PC-3 (cell line): ENCODE data around the gene LIPT2. TPM values are rescaled to one million over a fixed set of nuclear protein-coding genes. Genes with fewer than 3 reads are reported as not detected.

ENCODE experiments used
- ATAC-seq: fragments of 200-7000 bp; cut with Tn5 transposase; 2 replicates; pipeline ENCODE4 v1.9.1; 2020; ENCODE audit warnings: mild to moderate bottlenecking, moderate library complexity
- BruUV-seq: library from RNA; stranded (reverse); fragments of 400-500 nt; replicated peaks from 2 replicates; lab custom pipeline; 2021; lab: Mats Ljungman, UMichigan
- CTCF ChIA-PET: fragments of 300-600 bp; sonication (Branson Sonifier 250); formaldehyde crosslinking; loops from one replicate; lab custom pipeline; 2022; ENCODE audit warnings: antibody characterized with exemption; lab: Charles Lee
- POLR2A ChIA-PET: fragments of 300-600 bp; sonication (Branson Sonifier 250); formaldehyde crosslinking; loops from one replicate; lab custom pipeline; 2022; ENCODE audit warnings: antibody characterized with exemption; ENCODE audit not compliant: unreplicated experiment; lab: Charles Lee
- DNase-seq: peaks from one replicate; pipeline ENCODE4 v3.0.0-alpha.2; 2015
- H2AFZ ChIP-seq: fragments of 300-600 bp; sonication (generic); 2 replicates; pipeline ENCODE4 v1.6.0; 2016; ENCODE audit warnings: antibody characterized with exemption, low read length
- H3F3A ChIP-seq: fragments of 300-600 bp; sonication (generic); one replicate; pipeline ENCODE4 v1.6.0; 2017; ENCODE audit warnings: antibody characterized with exemption, low read length, control low read depth, mild to moderate bottlenecking; ENCODE audit not compliant: unreplicated experiment
- H3K27ac ChIP-seq: fragments of 300-600 bp; sonication (generic); 2 replicates; pipeline ENCODE4 v1.5.1; 2016; ENCODE audit warnings: mild to moderate bottlenecking, low read length
- H3K27me3 ChIP-seq: fragments of 300-600 bp; sonication (generic); 2 replicates; pipeline ENCODE4 v1.6.1; 2016; ENCODE audit warnings: low read length, mixed read lengths
- H3K36me3 ChIP-seq: fragments of 300-600 bp; sonication (generic); 2 replicates; pipeline ENCODE4 v1.6.1; 2016; ENCODE audit warnings: low read depth, mixed run types, low read length, mixed read lengths
- H3K4me1 ChIP-seq: fragments of 300-600 bp; sonication (generic); 2 replicates; pipeline ENCODE4 v1.5.1; 2016; ENCODE audit warnings: low read length; ENCODE audit not compliant: insufficient read depth
- H3K4me2 ChIP-seq: fragments of 300-600 bp; sonication (generic); 2 replicates; pipeline ENCODE4 v1.6.0; 2016; ENCODE audit warnings: low read length
- H3K4me3 ChIP-seq: fragments of 300-600 bp; sonication (generic); 2 replicates; pipeline ENCODE4 v1.5.1; 2016; ENCODE audit warnings: mild to moderate bottlenecking, low read length, mixed read lengths
- H3K79me2 ChIP-seq: fragments of 300-600 bp; sonication (generic); 2 replicates; pipeline ENCODE4 v1.6.1; 2017; ENCODE audit warnings: low read length, mixed read lengths
- H3K9ac ChIP-seq: fragments of 300-600 bp; sonication (generic); 2 replicates; pipeline ENCODE4 v1.6.0; 2016; ENCODE audit warnings: mild to moderate bottlenecking, low read length
- H3K9me2 ChIP-seq: fragments of 300-600 bp; sonication (generic); replicated peaks from 2 replicates; pipeline ENCODE4 v1.6.1; 2016; ENCODE audit warnings: mixed run types, low read length, mixed read lengths
- H3K9me3 ChIP-seq: fragments of 300-600 bp; sonication (generic); 2 replicates; pipeline ENCODE4 v1.6.1; 2016; ENCODE audit warnings: low read length, mixed read lengths
- H4K20me1 ChIP-seq: fragments of 300-600 bp; sonication (generic); 2 replicates; pipeline ENCODE4 v1.6.1; 2016; ENCODE audit warnings: low read length, mixed read lengths
- CTCF ChIP-seq: fragments of 300-600 bp; sonication (generic); conservative IDR thresholded peaks from 2 replicates; pipeline ENCODE4 v1.5.1; 2017; ENCODE audit warnings: antibody characterized with exemption, low read depth, mild to moderate bottlenecking, low read length
- EZH2 ChIP-seq: fragments of 300-600 bp; sonication (generic); IDR thresholded peaks from one replicate; pipeline ENCODE4 v1.6.1; 2017; ENCODE audit warnings: antibody characterized with exemption, mild to moderate bottlenecking, low read length; ENCODE audit not compliant: unreplicated experiment
- EZH2phosphoT487 ChIP-seq: fragments of 300-600 bp; sonication (generic); IDR thresholded peaks from 2 replicates; pipeline ENCODE4 v1.6.1; 2018; ENCODE audit warnings: mild to moderate bottlenecking, antibody characterized with exemption, low read length, borderline replicate concordance
- intact Hi-C: fragments of 100-400 bp; cut with micrococcal nuclease; formaldehyde crosslinking; loops from 2 replicates; pipeline ENCODE4 v1.9.0; 2023
- total RNA-seq: library from RNA; depleted of rRNA; stranded (reverse); fragments of >200 nt; gene quantifications from 2 replicates; pipeline ENCODE4 v1.2.3, GENCODE V29; 2014

LIPT2 gene
- total RNA-seq, 1 experiment from 2014 or later = 11.3 TPM

- BruUV-seq = no TSS peak
Measured at GRCh38 chr11:74457356-74457755, 36.2 kb downstream of the LIPT2 start.

DNA sequence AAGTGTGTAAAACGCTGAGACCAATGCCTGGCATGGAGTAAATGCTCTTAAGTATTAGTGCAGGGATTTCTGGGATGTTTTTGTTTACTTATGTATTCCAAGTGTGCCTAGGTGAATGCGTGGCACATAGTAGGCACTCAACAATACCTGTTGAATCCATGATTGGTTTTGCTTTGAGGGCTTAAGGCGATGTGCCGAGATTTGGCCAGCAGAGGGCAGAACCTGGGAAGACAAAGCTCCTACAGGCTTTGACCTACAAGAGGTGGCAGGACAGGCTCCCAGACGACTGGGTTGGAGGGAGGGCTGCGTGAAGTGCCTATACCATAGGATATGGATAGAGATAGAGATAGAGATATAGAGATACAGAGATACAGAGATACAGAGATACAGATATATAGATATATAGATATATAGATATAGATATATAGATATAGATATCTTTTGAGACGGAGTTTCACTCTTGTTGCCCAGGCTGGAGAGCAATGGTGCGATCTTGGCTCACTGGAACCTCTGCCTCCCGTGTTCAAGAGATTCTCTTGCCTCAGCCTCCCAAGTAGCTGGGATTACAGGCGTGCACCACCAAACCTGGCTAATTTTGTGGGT lies 40.0 kb downstream of the LIPT2 start:
- intact Hi-C loops = loop anchor here (1.0 kb wide), 1 partner anchor 117 kb away; no protein-coding TSS in a partner anchor
- Histone ChIP-seq H3K9ac (no peak overlapping the region), H4K20me1 (no peaks in the 10 kb centered on the region), H3K4me2 (no peak overlapping the region), H2AFZ (no peak overlapping the region), H3F3A (no peaks in the 10 kb centered on the region), H3K9me3 (no peaks in the 10 kb centered on the region), H3K27ac (no peak overlapping the region), H3K9me2 (no peaks in the 10 kb centered on the region), H3K4me1 (no peaks in the 10 kb centered on the region), H3K36me3 (no peaks in the 10 kb centered on the region), H3K4me3 (no peak overlapping the region), H3K79me2 (no peaks in the 10 kb centered on the region), H3K27me3 (no peaks in the 10 kb centered on the region)
- CTCF ChIA-PET = interaction anchor here (0.6 to 2.8 kb wide), 5 partner anchors 24 to 198 kb away, joined by 3 to 37 read pairs (median 16); partner anchors contain the start of gene LIPT2
- DNase-seq = peak; percentile 87
- TF ChIP-seq EZH2 = no peak
- peak; percentile 94 for TF ChIP-seq CTCF
- TF ChIP-seq EZH2phosphoT487 = no peak
- POLR2A ChIA-PET = no interaction called here
- ATAC-seq = peak; percentile 86
- no TSS peak for BruUV-seq

More at GRCh38 chr11:74457356-74457755, 36.2 kb downstream of the LIPT2 start:
- no peak for DNase-seq
- Histone ChIP-seq H4K20me1 (no peaks in the 10 kb centered on the region), H3K9me2 (no peaks in the 10 kb centered on the region), H3K27me3 (no peaks in the 10 kb centered on the region), H3K4me3 (no peak overlapping the region), H3K4me1 (peaks cover 9% of the 10 kb centered on the region), H3K9ac (no peak overlapping the region), H2AFZ (no peak overlapping the region), H3K9me3 (no peaks in the 10 kb centered on the region), H3F3A (no peaks in the 10 kb centered on the region), H3K4me2 (no peak overlapping the region), H3K79me2 (no peaks in the 10 kb centered on the region), H3K27ac (no peak overlapping the region), H3K36me3 (no peaks in the 10 kb centered on the region)
- ChIA-PET CTCF (no interaction called here), POLR2A (no interaction called here)
- intact Hi-C loops = no loop called here
- TF ChIP-seq CTCF = no peak
- no peak for TF ChIP-seq EZH2
- no peak for TF ChIP-seq EZH2phosphoT487
- ATAC-seq = no peak

GRCh38 chr11:74452366-74452765 lies 41.2 kb downstream of the LIPT2 start:
- ChIA-PET POLR2A (no interaction called here), CTCF (interaction anchor here (0.8 to 2.8 kb wide), 3 partner anchors 41 to 197 kb away, joined by 3 to 37 read pairs (median 4); partner anchors contain the start of gene LIPT2)
- BruUV-seq = no TSS peak
- intact Hi-C loops = no loop called here
- H3F3A ChIP-seq = no peaks in the 10 kb centered on the region
- no peak overlapping the region for H3K4me2 ChIP-seq
- H2AFZ ChIP-seq = no peak overlapping the region
- ATAC-seq (no peak), DNase-seq (no peak)
- no peak for TF ChIP-seq EZH2phosphoT487
- no peak for TF ChIP-seq CTCF
- TF ChIP-seq EZH2 = no peak
- no peak overlapping the region for H3K27ac ChIP-seq
- no peaks in the 10 kb centered on the region for H3K9me2 ChIP-seq
- H3K9me3 ChIP-seq = no peaks in the 10 kb centered on the region
- H3K9ac ChIP-seq = no peak overlapping the region
- H3K4me3 ChIP-seq = no peak overlapping the region
- no peaks in the 10 kb centered on the region for H4K20me1 ChIP-seq
- no peaks in the 10 kb centered on the region for H3K27me3 ChIP-seq
- H3K36me3 ChIP-seq = no peaks in the 10 kb centered on the region
- no peaks in the 10 kb centered on the region for H3K79me2 ChIP-seq
- no peaks in the 10 kb centered on the region for H3K4me1 ChIP-seq
